NOMO-1 treated with DMSO at 0.1 percent for 48 hours (cell line): ENCODE measurements around the gene KRT5.

Experiments
- DNase-seq: peaks from one replicate; lab custom pipeline; 2025; ENCODE audit not compliant: unreplicated experiment; lab: John Stamatoyannopoulos, UW

Gene KRT5

DNA sequence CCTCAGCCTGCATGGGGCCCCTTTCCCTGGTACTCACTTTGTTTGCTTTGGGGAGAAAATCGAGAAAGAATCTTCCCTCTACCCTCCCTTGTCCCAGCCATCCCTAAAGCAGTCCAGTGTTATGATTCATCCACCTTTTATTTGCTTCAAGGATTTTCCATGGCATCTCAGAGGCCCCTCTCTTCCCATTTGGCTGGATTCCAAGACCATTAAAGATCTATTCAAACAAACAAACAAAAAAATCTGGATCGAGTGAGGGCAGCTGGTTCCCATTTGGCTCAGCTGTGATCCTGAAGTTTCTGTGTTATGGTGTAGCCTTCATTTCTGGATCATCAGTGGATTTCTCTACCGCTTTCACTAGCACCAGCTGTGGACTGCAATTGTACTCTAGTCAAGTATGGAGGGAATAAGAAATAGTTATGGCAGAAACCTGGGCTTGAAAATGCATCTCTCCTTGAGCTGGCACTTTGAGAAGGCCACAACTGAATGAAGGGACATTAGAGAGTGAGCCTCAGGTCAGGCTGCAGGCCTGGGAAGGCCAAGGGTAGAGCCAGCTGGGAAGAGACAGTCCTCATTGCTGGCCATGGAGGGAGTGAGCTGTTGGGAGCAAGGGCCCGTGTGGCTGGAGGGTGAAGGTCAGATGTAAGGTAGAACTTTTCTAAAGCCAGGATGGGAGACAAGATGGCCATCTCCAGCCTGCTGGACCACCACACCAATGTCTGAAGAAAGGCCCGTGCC, 19.1 kb upstream of the KRT5 start:
- no peak for DNase-seq

DNA sequence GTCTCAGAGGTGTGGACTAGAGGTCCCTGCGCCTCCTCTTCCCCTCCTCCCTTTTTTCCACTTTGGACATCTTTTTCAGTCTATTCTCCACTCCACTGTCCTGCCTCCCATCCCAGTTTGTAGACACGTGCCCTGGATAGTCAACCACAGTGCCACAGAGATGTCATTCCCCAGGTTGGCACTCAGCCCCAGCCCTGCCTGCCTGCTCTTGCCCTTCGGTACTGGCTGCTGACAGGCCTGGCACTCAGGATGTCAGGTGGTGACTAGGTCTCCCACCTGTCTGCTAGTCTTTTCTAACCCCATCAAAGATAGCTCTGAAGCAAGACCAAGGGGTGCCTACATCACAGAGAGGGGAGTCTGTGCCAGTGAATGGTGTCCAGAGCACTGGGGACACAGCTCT, 16.9 kb upstream of the KRT5 start:
- DNase-seq, result no peak

DNA sequence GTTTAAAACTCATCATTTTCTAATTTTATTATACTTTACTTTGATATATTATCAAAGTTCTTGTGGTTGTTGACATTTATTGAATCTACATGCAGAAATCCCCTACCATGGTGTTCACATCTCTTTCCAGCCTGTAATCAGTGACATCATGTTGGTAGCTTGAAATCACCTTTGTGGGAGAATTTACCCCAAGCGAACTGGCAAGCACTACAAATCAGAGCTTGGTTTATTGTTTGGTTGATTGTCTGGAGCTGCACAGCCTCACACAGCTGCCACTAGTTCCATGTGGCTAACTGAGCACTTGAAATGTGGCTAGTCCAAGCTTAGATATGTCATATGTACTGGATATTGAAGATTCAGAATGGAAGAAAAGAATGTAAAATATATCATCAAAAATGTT, 15.4 kb upstream of the KRT5 start:
- no peak for DNase-seq

DNA sequence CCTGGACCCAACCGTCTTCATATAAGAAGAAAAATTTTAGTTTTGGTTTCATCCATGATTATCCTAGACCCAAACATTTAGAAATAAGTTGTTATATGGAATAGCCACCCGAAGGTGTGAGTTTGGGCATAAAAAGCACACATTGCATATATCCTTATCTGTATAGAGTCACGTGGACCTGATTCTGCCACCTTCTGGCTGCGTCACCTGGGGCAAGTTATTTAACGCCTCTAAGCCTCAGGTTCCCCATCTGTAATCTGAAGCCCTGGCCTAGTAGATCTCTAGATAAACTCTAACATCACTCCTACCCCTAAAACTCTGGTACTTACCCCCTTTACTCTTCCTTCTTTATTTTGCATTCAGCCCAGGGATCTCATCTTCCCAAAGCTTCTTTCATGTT, 14.3 kb upstream of the KRT5 start:
- no peak for DNase-seq

DNA sequence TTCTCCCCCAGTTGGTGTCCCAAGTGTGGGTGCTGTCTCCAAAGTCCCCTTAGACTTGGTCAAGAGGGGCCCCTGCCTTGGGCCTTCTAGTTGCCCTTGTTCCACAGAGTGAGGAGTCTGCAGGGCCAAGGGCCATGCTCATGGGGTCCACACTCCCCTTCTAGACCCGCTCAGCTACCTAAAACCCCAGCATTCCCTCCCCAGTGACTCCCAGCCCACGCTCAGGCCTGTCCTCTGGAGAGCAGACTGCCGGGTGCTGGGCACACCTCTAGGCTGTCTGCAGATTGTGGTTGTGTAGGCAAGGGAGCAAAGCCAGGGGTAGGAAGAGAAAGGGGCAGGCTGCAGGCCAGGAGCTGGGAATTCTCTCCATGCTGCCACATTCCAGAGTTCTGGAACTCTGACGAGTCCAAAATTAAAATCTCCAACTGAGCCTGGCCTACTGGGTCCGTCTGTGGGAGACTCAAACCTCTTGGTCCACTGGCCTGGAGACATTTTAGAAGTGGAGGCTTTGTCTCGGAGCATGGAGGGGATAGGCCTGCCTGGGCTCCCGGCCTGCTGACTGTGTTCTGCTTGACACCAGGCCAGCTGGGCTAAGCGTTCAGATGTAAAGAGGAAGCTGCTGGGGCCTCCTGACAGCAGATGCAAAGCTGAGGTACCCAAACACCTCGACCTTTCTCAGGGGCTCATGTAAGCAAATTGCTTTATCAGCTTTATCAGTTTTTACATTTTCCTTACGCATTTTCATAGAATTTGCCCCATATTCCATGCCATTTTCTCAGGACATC, 13.7 kb upstream of the KRT5 start:
- DNase-seq, result no peak

DNA sequence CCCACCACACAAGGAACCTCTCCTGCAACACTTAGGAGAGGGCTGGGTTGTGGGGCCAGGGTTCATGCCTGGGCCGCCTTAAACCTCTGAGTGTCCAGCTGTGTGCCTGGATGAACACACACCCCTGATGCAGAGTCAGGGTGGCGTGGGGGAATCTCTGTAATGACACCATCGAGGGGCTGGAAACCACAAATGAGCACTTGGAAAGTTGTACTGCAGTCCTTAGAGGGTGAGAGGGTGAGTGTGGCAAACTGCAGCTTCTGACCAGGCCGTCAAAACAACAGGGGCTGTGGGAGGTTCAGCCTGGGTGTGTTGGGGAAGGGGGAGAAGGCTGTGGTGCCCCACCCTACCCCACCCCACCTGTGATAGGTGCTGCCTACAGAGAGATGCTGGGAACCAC, 12.4 kb upstream of the KRT5 start:
- DNase-seq, result no peak

DNA sequence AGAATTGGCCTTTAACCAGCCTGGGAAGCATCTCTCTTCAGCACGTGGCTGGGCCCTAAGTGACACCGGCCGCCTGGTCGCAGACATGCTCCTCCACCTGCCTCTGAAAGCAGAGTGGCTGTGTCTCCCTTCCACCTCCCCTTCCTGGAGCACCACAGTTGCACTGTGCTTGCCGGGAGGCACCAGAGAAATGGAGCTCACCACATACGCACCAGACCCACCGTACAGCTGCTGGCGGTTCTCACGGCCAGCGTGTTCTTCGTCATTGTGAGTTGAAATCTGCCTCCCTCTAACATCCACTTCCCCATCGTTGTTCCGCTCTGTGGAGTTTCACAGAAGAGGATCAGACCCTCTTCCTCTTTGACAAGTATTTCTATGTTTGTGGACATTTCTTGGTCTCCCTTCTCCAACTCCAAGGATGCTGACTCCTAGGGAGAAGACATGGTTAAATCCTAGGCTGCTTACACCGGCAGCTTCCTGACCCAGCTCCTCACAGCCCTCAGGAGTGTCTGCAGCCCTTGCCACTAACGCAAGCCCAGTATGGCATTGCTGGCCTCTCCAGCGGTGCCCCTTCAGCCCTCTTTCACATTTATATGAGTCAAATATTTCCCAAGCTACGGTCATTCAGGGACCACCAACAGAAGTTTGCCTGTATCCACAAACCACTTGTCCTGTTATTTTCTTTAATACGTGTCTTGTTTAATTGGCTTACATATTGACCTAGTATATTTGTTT, 11.5 kb upstream of the KRT5 start:
- DNase-seq, result peak; percentile 70

DNA sequence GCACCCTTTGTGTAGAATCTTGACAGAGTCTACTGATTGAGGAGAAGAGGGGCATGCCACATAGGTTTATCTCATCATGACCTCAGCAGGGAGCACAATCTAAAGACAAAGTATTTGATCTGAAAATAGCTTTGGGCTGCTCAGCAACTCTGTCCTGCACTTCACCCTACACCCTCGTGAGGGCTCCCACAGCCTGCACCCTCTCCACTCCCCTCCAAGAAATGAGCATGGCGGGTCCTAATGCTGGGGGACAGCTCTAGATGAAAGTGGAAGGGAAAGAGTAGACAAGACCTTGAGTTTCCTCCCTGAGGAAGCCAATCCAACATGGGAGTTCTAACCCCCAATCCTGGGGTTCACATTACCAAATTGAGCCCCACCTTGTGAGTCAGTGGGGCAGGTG, 10.7 kb upstream of the KRT5 start:
- no peak for DNase-seq

DNA sequence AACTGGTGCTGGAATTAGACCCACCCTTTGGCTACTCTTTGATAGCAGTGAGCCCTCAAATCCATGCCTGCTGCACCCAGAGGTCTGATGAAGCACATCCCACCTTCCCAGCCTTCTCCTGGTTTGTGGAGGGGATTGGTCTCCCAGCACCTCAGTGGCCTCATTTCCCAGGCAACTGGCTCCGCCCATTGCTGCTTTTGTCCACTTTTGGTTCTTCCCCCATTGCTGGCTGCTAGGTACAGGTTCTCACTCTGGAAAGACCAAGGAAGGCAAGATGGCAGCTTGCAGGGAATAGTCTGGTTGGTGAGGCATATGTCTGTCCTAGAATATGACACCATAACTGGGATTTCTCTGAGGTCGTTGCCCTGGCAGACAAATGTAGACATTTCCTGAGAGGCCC, 10.2 kb upstream of the KRT5 start:
- DNase-seq, result no peak

DNA sequence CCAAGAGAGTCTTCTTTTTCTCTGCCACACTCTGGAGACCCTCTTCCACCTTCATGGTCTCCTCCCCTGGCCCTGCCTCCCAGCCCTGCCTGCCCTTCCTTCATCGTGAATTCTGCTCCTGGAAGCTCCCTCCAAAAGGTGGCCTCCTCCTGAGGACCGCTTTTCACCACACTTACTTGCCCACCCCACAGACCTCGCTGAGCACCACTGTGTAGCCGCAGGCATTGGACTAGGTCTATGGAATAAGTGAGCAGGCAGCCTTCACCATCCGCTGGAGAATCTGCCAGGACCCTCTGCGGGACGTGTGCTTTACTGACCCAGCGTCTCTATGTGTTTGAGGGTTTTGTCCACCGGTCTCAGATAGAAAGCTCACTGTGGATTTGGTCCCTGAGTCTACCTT, 9.7 kb upstream of the KRT5 start:
- no peak for DNase-seq

DNA sequence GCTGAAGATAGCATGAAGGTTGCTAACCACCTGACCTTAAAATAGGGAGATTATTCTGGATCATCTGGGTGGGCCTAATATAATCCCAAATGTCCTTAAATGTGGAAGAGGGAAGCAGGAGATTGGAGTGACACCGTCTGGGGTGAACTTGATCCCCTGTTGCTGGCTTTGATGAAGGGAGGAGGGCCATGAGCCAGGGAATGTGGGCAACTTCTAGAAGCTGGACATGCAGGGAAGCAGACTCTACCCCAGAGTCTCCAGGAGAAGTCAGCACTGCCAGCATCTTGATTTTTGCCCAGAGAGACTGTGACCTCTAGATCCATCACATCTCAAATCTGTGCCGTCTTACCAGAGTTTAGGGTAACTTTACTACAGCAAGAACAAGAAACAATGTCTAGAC, 9.2 kb upstream of the KRT5 start:
- no peak for DNase-seq

DNA sequence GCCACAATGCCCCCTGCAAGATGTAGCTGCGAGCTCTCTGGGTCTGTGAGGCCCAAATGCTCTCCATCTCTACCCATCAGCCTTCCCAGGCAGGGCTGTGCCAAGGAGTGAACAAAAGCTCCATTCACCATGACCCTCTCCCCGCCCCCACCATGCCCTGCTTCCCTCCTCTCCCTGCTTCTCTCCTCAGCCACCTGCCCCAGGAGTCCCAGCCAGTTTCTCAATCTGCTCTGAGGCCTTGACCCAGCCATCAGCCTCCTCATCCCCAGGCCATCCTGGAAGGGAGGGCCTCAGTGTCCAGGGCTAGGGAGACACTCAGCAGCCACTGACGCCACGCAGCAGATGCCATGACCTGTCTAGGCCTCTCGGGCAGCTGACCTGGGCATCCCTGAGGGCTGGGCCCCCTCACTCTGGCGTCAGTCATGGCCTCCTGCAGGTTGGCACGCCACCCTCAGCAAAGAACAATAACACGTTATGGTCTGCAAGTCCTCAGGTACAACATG, 8.5 kb upstream of the KRT5 start:
- DNase-seq, result no peak

DNA sequence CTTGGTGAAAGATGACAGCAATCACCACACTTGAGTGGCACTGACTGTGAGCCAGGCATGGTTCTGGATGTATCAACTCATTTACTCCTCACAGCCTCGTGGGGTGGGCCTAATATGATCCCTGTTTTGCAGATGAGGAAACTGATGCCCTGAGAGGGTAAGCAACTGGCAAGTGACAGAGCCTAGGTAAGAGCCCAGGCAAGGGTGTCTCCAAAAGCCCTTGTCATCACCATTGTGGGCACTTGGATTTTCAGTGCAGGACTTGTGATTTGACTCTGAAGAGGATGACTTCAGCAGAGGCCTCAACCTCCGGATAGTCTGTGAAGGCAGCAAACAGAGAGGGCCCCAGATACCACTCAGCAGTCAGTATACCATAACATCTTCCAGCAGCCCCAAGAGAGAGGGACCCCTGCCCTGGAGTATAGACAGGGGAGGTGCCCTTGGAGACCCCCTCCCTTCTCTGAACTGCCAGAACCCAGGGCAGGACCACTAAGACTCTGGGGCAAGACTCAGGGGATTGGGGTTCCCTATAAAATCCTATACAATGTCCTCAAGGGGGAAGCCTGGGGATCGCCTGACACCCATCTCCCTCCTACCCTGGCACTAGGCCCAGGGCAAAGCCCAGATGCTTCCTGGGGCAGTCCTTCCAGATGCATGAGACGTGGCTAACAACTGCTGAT, 7.1 kb upstream of the KRT5 start:
- no peak for DNase-seq

DNA sequence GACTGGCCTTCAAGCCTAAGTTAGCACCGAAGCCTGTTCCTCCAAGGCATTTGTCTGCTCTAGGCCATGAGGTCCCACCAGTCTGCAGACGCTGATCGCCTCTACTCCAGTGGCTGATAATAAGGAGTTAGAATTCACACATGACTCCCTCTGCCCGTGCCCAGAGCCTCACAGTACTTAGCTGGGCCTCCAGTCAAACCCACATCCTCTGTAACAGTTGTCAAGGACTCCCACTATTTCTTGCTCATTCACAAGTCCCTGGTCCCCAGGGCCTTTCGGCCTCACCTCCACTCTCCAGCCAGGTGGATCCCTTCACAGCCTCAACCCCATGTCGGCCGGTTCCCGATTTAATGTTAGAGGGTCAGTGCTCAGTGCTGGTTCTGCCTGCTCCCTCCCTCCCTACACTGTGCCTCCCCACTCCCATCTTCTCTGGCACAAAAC, 6.3 kb upstream of the KRT5 start:
- no peak for DNase-seq

DNA sequence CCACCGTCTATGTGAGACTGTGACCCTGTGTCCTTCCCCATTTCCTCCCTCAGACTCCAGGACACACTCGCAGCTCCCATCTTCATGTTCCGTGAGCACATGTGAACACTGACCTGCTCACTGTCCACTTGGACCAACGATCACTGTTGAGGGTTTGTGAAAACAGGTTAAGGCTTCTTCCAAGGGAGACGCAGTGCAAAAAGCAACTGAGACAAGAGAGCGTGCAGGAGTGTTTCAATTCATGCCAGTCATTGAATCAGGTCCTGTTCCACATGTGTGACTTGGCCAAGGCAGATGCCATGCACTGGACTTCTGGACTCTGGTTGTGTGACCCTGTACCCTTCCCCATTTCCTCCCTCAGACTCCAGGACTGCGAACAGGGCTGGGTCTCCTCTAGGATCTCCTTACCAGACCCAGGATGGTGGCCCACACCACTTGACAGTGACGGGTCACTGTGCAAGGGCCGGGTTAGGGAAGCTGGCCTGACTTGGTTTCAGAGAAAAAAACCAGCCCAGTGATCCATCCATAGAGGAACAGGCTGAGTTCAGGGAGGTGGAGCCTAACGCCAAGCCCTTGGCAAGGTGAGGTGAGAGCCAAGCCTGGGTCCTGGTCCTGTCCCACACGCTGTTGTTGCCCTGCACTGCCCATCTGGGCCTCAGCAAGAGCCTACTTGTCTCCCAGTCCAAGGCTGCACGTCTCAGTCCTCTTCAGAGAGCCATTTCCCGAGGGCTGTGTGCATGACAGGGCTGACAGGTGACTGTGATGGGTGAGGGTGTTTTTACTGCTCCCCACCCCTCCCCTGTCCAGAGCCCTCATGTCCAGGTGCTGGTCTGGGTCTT, 5.7 kb upstream of the KRT5 start:
- no peak for DNase-seq

DNA sequence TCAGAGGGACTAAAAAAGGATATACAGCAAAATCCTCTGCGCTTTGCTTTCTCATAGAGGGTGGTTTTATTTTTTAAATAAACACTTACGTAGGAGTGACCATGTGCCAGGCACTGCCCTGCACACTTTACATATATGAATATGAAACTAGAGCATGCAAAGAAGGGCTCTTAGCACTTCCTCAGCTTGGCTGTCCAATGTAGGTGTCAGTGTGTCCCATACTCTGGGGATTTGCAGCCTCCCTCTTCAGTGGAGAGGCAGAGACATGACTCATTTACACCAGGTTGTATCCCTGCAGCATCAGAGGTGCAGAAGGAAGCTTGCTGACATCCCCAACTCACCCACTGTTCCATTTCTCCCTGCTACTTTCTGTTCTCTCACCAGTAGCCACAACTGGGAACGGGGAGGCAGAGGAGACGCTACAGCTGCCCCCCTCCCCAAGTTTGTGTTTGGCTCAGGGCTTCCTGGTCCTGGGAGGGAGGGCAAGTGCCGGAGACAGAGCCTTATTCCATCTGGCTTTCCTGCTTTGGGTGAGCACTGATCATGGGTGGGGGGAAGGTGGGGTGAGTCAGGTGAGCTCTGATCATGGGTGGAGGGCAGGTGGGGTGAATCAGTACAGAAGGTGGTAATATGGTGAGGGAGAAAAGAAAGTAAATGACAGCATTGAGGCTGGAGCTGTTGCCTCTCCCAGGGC, 4.9 kb upstream of the KRT5 start:
- DNase-seq, result no peak

DNA sequence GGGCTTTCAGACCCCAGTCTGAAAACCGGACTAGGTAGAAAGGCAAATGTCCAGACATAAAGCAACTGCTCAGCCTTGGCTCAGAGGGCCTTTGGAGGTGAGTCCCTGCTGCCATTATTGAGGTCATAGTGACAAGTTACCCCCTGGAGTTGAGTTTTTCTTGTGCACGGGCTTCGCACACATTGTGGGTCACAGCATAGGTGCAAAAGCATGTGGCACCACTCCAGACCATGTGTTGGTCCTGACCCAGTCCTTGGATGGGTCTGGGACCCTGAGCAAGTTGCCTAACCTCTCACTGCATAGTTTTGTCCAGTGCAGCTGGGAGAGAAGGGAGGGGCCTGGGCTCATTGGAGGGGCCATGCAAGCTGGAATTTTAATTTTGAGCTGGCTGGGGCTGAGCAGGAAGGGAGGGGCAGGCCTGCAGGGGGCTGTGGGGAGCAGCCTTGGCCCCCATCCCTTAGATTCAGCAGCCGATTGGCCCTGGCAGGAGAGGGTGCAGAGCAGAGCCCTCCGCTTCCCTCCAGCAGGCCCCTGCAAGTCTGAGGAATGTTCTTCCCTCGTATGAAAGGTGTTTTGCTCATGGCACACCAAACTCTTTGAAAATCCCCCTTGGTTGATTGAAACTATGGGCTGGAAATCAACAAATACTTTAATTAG, 4.2 kb upstream of the KRT5 start:
- DNase-seq, result no peak

DNA sequence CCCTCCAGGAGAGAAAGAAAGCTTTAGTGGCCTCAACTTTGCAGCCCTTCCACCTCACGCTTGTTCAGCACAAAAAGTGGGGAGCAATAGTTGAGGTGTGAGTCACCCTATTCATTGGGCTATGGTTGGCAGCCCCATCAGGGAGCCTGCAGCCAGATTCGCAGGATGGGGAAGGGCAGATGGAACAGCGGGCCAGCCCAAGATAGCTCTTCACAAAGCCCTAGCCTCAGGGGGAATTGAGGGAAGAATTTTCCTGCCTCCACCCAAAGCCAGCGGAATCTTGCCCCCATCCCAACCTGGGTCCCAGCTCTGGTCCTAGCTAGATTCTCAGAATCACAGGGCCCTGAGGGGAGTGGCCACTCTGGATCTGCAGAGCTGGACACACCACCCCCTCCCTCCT, 3.6 kb upstream of the KRT5 start:
- DNase-seq, result no peak

DNA sequence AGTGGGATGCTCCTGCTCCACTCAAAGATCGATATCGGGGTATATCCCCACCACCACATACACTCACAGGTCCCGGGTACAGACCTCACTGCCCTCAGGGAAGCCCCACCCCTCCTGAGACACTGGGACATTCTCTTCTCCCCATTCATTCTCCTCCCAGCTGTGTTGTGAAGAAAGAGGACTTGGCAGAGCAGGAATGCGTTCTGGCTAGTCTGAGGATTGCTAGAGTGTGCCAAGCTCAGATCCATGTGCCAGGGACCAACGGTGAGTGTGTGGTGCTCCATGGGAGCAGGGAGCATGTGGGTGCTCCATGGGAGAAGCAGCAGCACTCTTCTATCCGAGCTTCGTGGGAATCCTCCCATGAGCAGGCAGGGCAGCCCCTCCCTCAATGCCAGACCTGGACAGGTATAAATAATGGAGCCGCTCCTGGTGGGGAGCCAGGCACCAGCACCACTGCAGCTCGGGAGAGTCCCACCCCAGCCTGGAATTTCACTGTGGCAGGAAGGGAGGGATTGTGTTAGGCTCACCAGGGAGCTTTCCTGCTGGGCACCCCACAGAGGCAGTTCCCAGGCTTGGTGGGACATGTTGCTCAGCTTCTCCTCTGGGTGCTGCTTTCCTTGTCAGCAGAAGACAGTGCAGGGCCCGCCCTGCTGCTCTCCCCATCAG, 2.3 kb upstream of the KRT5 start:
- DNase-seq, result no peak
